Stimulated activated CD4-positive, alpha-beta T cell treated with anti-CD3 and anti-CD28 coated beads, TNF-alpha, amount 100 ng/mL, for 4 hours (primary cell): Measurements from ENCODE around the gene ARSG.
"Not testable (repeated sequence)": the region's sequence is repeated elsewhere in the genome, so short reads cannot be mapped to it uniquely, and the experiment has no call there.

ENCODE experiments used
- DNase-seq, 3 experiments: peaks; one replicate each; pipeline ENCODE4 v3.0.0-alpha.2; 2020; ENCODE audit warnings: low read depth in 3 of 3

The ARSG gene

GRCh38 chr17:68305142-68305541 is 13.8 kb downstream of the ARSG start:
- no peak for DNase-seq

- no peak for DNase-seq
Observed at GRCh38 chr17:68306819-68307218, 15.5 kb downstream of the ARSG start.

GRCh38 chr17:68307443-68307842 is 16.1 kb downstream of the ARSG start:
- DNase-seq: no peak

DNA sequence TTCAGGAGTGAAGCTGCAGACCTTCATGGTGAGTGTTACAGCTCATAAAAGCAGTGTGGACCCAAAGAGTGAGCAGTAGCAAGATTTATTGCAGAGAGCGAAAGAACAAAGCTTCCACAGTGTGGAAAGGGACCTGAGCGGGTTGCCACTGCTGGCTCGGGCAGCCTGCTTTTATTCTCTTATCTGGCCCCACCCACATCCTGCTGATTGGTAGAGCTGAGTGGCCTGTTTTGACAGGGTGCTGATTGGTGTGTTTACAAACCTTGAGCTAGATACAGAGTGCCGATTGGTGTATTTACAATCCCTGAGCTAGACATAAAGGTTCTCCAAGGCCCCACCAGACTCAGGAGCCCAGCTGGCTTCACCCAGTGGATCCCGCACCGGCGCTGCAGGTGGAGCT is 17.2 kb downstream of the ARSG start:
- DNase-seq: not testable (repeated sequence)

GRCh38 chr17:68309066-68309670 is 17.9 kb downstream of the ARSG start:
- not testable (repeated sequence) for DNase-seq

DNA sequence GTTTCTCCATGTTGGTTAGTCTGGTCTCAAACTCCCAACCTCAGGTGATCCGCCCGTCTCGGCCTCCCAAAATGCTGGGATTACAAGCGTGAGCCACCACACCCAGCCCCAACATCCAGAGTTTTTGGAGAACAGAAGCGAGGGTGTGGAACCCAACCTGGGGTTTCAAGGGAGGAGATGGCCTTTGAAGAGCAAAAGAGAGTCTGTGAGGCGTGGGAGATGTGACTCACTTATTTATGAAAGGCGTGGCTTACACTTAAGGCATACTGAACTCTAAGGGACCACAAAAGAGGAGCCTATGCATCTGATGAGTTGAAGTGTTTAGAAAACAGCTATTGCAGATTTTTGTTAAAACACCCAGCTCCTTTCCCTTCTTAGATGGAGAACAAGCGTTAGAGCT is 18.9 kb downstream of the ARSG start:
- peak in 2 of 3 experiments; percentile 15 to 30 for DNase-seq

- no peak for DNase-seq
Observed at GRCh38 chr17:68314916-68315535, 23.7 kb downstream of the ARSG start.

DNA sequence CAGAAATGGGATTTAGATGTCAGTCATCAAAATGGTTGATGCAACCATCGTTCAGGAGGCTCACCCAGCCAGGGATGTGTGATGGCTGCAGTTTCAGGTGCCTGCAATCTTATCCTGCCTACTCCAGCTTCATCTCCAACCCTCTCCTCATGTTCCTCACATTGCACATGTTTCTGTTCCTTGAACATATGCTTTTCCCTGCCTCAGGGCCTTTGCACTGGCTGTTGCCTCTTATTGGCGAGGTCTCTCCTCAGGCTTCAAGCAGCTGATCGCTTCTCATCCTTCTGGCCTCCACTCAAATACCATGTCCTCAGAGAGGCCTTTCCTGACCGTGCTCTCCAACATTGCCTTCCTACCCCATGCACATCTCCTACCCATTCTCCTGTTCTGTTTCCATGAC is 24.6 kb downstream of the ARSG start:
- no peak for DNase-seq

- DNase-seq: no peak
Observed at GRCh38 chr17:68317458-68317857, 26.2 kb downstream of the ARSG start.

DNA sequence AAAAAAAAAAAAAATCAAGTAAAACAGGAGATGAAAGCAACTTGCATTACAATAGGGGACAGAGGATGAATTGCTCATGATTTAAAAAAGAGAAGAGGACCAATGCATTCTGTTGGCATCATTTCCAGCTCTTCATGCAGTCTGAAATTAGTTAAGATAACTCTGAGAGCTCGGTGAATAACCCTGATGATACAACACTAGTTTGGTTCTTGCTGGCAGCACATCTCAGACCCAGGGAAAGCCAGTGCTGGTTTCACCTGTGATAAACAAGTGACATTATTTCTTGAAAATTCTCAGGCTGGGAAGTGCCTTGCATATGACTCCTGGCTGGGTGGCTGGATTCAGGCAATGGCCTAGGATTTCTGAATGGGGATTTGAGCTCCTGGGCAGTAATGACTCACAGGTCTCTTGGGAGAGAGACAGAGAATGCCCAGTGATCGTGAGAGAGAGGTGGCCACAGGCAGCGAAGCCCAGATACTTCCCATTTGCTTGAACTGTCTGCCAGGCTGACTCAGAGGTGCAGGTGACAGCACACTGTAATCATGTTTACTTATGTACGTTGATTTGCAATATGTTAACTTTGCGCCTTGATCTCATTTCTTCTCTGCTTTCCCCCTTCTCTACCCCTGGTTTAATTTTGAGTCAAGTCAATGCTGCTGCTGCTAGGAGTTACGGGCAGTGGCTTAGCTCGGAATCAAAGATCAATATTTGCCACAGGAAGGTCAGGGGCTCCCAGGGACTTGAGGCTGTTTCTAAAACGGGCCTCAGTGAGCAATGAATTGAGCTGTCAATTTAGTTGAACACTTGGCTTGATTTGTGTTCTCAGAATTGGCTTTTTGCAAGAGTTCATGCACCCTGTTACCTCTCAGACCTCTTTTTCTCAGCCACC is 27.1 kb downstream of the ARSG start:
- DNase-seq: no peak

- DNase-seq: no peak
Observed at GRCh38 chr17:68319410-68320162, 28.3 kb downstream of the ARSG start.

DNA sequence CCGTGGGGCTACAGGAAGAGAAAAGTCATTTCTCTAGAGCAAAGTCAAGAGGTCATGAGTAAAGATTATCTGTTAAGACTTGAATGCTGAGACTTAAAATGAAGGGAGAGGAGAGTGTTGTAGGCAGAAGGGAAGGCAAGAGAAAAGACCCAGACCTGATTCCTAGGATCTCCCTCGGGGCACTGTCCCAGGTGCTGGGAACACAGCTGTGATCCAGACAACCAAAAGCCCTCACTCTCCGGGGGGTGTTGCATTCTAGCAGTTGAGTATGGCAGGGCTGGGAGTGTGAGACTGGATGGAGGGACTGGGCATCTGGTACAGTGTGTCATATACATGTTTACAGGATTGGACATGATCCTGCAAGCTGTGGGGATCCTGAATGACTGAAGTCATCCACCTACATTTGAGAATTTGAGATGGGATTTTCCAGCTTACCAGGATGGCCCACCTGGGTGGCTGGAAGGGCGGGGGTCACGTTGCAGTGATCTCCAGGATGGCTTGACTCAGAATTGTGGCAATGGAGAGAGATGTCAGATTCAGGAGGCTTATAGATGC is 29.1 kb downstream of the ARSG start:
- DNase-seq: no peak

- no peak for DNase-seq
Observed at GRCh38 chr17:68320943-68321555, 29.8 kb downstream of the ARSG start.

DNA sequence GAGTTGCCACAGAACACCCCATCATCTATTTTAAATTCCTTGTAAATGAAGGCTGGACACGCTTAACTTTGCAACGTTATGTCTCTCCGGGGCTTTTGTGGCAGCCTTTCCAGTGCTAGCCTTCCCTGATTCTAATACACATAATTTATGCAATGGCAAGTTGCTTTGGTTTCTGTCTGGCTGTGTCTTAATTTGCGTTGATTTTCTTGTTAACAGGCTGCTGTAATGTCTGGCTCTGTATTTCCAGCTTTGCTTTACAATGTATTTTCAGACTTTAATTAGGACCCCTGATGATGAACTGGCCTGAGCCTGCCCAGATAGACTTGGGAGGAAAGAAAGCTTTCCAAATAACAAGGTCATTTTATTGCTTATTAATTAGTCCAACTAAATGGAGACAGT is 30.3 kb downstream of the ARSG start:
- DNase-seq: no peak

DNA sequence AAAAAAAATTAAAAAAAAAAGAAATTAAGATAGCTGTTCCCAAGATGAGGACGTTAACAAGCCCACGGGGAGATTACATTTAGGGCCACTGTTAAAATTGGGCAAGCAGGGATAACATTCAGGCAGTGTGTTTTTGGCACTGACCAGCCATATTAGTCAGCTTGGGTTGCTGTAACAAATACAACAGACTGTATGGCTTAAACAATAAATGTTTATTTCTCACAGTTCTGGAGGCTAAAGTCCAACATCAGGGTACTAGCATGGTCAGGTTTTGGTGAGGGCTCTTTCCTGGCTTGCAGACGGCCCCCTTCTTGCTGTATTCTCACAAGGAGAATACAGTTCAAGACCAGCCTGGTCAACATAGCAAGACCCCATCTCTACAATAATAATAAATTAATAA is 31.3 kb downstream of the ARSG start:
- no peak for DNase-seq

GRCh38 chr17:68324114-68324513 is 32.8 kb downstream of the ARSG start:
- no peak for DNase-seq

GRCh38 chr17:68324654-68325336 is 33.5 kb downstream of the ARSG start:
- DNase-seq: no peak

DNA sequence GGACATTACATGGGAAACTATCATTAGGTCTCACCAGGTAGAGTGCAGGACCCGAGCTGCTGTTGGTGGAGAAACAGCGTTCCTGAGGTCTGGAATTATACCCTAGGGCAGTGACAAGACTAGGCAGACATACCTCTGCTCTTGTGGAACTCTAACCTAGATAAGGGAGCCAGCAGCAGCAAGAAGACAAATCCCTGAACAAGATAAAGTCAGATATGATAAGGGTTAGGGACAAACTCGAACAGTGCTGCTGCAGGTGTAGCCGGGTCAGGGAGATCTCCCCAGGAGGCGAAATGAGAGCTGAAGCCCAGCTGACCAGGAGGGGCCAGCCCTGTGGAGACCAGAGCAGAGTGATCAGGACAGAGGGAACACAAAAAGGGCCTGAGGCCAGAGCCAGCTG is 34.7 kb downstream of the ARSG start:
- no peak for DNase-seq

DNA sequence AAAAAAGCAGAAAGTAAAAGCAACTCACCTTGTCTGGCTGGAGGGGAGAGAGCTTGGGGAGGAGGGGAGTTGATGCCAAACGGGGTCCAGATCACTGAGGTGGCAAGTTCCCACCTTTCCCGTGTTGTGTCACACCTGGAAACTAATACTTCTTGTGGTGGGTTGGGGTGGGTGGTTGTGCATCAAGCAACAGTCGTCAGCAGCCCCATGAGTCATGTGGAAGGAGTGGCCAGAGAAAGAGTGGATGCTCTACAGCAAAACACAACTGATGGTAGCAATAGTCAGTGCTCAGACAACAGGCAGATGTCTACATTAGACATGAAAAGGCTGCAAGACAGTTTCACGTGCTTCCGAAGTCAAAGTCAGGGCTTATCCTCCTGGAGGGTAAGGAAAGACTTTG is 35.4 kb downstream of the ARSG start:
- DNase-seq: no peak

DNA sequence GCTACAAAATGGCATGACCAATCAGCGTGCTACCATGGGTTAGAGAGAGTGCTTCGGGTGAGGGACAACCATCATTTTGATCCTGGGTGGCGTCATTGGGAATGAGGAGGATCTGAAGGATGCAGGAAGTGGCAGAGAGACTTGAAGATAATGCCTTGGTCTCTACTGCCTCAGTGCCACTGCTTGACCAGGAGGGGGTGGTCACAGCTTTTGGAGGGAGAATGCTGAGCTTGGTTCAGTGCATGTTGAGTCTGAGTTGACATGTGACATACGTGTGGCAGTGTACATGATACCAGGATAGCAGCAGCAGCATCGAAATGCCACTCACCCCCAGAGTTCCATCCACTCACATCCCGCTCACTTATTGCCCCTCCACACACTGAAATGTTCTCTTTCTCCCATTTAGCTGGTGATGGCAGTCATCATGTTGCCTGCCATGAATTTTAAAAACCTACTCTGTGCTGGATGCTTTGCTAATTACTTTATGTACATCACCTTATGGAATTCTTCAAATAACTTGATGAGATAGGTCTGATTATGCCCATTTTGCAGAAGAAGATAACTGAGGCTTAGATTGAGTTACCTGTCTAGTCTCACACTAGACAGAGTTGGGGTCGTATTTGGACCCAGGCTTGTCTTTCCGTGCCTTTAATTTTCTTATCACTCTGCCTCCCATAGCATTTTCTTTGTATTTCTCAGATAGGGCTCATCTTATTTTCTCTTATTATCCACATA is 36.7 kb downstream of the ARSG start:
- DNase-seq: no peak
